CD4-positive, alpha-beta T cell (primary cell): ENCODE measurements around the gene SLC25A39. TPM values are rescaled to one million over a fixed set of nuclear protein-coding genes. Genes with fewer than 3 reads are reported as not detected.

Experiments
- ATAC-seq: fragments of 200-7000 bp; cut with Tn5 transposase; one replicate; pipeline ENCODE4 v1.10.0; 2022; ENCODE audit warnings: mild to moderate bottlenecking; ENCODE audit not compliant: poor library complexity
- CTCF ChIA-PET: fragments of 350-600 bp; sonication (Branson Sonifier 250); formaldehyde crosslinking; loops from one replicate; lab custom pipeline; 2021; ENCODE audit warnings: antibody characterized with exemption, inconsistent platforms; lab: Charles Lee
- POLR2A ChIA-PET: fragments of 350-600 bp; sonication (Branson Sonifier 250); formaldehyde crosslinking; loops from one replicate; lab custom pipeline; 2021; ENCODE audit warnings: antibody characterized with exemption, inconsistent platforms; lab: Charles Lee
- DNase-seq, 14 experiments: peaks; one replicate each; pipeline ENCODE4 v3.0.0-alpha.2; 2013 to 2020; ENCODE audit warnings: mixed read lengths in 2 of 14
- H3K27ac ChIP-seq, 2 donors: one replicate each; pipeline versions ENCODE4 v1.5.1 to v1.7.0; 2013; ENCODE audit warnings: low read length in 2 of 2, low read depth in 1 of 2, mild to moderate bottlenecking in 1 of 2
- H3K27me3 ChIP-seq, 2 experiments: 1 replicate in 1 of 2; 2 replicates in 1 of 2; pipeline versions ENCODE4 v1.6.1 to v1.7.0; 2013; ENCODE audit warnings: low read length in 2 of 2, control low read depth in 1 of 2, mild to moderate bottlenecking in 1 of 2, moderate library complexity in 1 of 2; ENCODE audit not compliant: insufficient read depth in 2 of 2, control insufficient read depth in 1 of 2
- H3K36me3 ChIP-seq: one replicate; pipeline ENCODE4 v1.6.1; 2013; ENCODE audit warnings: low read length, control low read depth; ENCODE audit not compliant: insufficient read depth
- H3K4me1 ChIP-seq: one replicate; pipeline ENCODE4 v1.6.1; 2013; ENCODE audit warnings: low read length, control low read depth; ENCODE audit not compliant: insufficient read depth
- H3K4me3 ChIP-seq: one replicate; pipeline ENCODE4 v1.5.1; 2013; ENCODE audit warnings: mild to moderate bottlenecking, low read length, moderate library complexity
- H3K9me3 ChIP-seq, 2 experiments: 1 replicate in 1 of 2; 2 replicates in 1 of 2; pipeline versions ENCODE4 v1.6.1 to v1.7.0; 2013; ENCODE audit warnings: low read length in 2 of 2, mild to moderate bottlenecking in 2 of 2, control low read depth in 1 of 2, moderate library complexity in 1 of 2; ENCODE audit not compliant: control insufficient read depth in 1 of 2, insufficient read depth in 1 of 2
- H3K27ac Mint-ChIP-seq: one replicate; pipeline ENCODE4 v1.8.0; 2020; ENCODE audit warnings: mixed read lengths
- H3K27me3 Mint-ChIP-seq: one replicate; pipeline ENCODE4 v1.8.0; 2021; ENCODE audit warnings: mixed read lengths
- H3K36me3 Mint-ChIP-seq: one replicate; pipeline ENCODE4 v1.8.0; 2021; ENCODE audit warnings: low read depth, mixed read lengths
- H3K4me1 Mint-ChIP-seq: one replicate; pipeline ENCODE4 v1.8.0; 2021; ENCODE audit warnings: low read depth, mixed read lengths
- H3K4me3 Mint-ChIP-seq: one replicate; pipeline ENCODE4 v1.8.0; 2020; ENCODE audit warnings: mild to moderate bottlenecking, mixed read lengths
- H3K9me3 Mint-ChIP-seq: one replicate; pipeline ENCODE4 v1.8.0; 2020; ENCODE audit warnings: mixed read lengths
- CTCF ChIP-seq: fragments of 200-600 bp; IDR thresholded peaks from one replicate; pipeline ENCODE4 v1.8.0; 2022; ENCODE audit warnings: antibody characterized with exemption, mild to moderate bottlenecking
- intact Hi-C, 2 experiments: fragments of 100-400 bp; cut with DNase I in 1 of 2; cut with micrococcal nuclease in 1 of 2; formaldehyde crosslinking; loops; one replicate each; pipeline versions ENCODE4 v1.15.1 to v1.9.0; 2023 to 2025; cut with DNase I, micrococcal nuclease
- total RNA-seq, 174 experiments: library from RNA in 2 of 174; stranded (reverse) in 2 of 174; gene quantifications; one replicate each; pipeline ENCODE4 v1.2.3 and lab custom pipeline; 2021 to 2026

The SLC25A39 gene
- total RNA-seq, 2 experiments from 2014 or later, result 55.5 to 65.5 TPM

GRCh38 chr17:44352828-44353671 is 28.4 kb upstream of the SLC25A39 start:
- POLR2A ChIA-PET, result interaction anchor here (0.5 to 4.6 kb wide), 6 partner anchors 8 to 985 kb away, joined by 3 to 38 read pairs (median 9); partner anchors contain the start of genes FAM171A2, GRN and UBTF

GRCh38 chr17:44351961-44352827 is 27.6 kb upstream of the SLC25A39 start:
- peaks cover 4% of the 10 kb centered on the region for H3K27me3 Mint-ChIP-seq
- H3K4me3 Mint-ChIP-seq, result peak overlapping the region; percentile 59
- no peak for ATAC-seq
- Histone ChIP-seq H3K4me3 (no peak overlapping the region), H3K9me3 (no peaks in the 10 kb centered on the region), H3K4me1 (peaks cover 18% of the 10 kb centered on the region), H3K27ac (no peak overlapping the region), H3K36me3 (peaks cover 11% of the 10 kb centered on the region), H3K27me3 (no peaks in the 10 kb centered on the region)
- H3K9me3 Mint-ChIP-seq, result no peaks in the 10 kb centered on the region
- ChIA-PET CTCF (interaction anchor here (1.1 to 1.3 kb wide), 2 partner anchors 11 to 142 kb away, joined by 3 read pairs; partner anchors contain the start of gene FAM171A2), POLR2A (interaction anchor here (1.0 to 4.6 kb wide), 3 partner anchors 25 to 133 kb away, joined by 3 to 38 read pairs (median 4); partner anchors contain the start of gene UBTF)
- intact Hi-C loops, result no loop called here
- no peak overlapping the region for H3K27ac Mint-ChIP-seq
- no peak for TF ChIP-seq CTCF
- DNase-seq, result peak in 1 of 14 experiments; percentile 25
- H3K36me3 Mint-ChIP-seq, result no peaks in the 10 kb centered on the region
- peaks cover 10% of the 10 kb centered on the region for H3K4me1 Mint-ChIP-seq

More at GRCh38 chr17:44352828-44353671, 28.4 kb upstream of the SLC25A39 start:
- TF ChIP-seq CTCF, result no peak
- Histone ChIP-seq H3K27ac (no peak overlapping the region), H3K4me1 (peaks cover 18% of the 10 kb centered on the region), H3K36me3 (peaks cover 11% of the 10 kb centered on the region), H3K4me3 (no peak overlapping the region), H3K27me3 (no peaks in the 10 kb centered on the region), H3K9me3 (no peaks in the 10 kb centered on the region)
- DNase-seq, result no peak
- peak overlapping the region; percentile 59 for H3K4me3 Mint-ChIP-seq
- no peaks in the 10 kb centered on the region for H3K9me3 Mint-ChIP-seq
- peaks cover 10% of the 10 kb centered on the region for H3K4me1 Mint-ChIP-seq
- intact Hi-C loops, result no loop called here
- no peak overlapping the region for H3K27ac Mint-ChIP-seq
- H3K36me3 Mint-ChIP-seq, result no peaks in the 10 kb centered on the region
- ATAC-seq, result no peak
- CTCF ChIA-PET, result interaction anchor here (1.3 to 2.8 kb wide), 2 partner anchors 10 to 143 kb away, joined by 3 to 10 read pairs; partner anchors contain the start of gene FAM171A2
- H3K27me3 Mint-ChIP-seq, result peaks cover 4% of the 10 kb centered on the region

- no peak overlapping the region for H3K27ac Mint-ChIP-seq
- no peaks in the 10 kb centered on the region for H3K9me3 Mint-ChIP-seq
- ChIA-PET CTCF (interaction anchor here (1.1 to 1.3 kb wide), 2 partner anchors 10 to 142 kb away, joined by 3 read pairs; no protein-coding TSS in a partner anchor), POLR2A (interaction anchor here (1.7 kb wide), 1 partner anchor 24 kb away, joined by 6 read pairs; no protein-coding TSS in a partner anchor)
- peaks cover 19% of the 10 kb centered on the region for H3K4me1 ChIP-seq
- peaks cover 4% of the 10 kb centered on the region for H3K27me3 Mint-ChIP-seq
- no peak overlapping the region for H3K4me3 ChIP-seq
- no peaks in the 10 kb centered on the region for H3K36me3 Mint-ChIP-seq
- no peak overlapping the region for H3K4me3 Mint-ChIP-seq
- no peaks in the 10 kb centered on the region for H3K27me3 ChIP-seq
- H3K9me3 ChIP-seq, result no peaks in the 10 kb centered on the region
- DNase-seq, result peak in 1 of 14 experiments; percentile 23
- intact Hi-C loops, result no loop called here
- peaks cover 11% of the 10 kb centered on the region for H3K36me3 ChIP-seq
- ATAC-seq, result no peak
- H3K27ac ChIP-seq, result no peak overlapping the region
- peaks cover 10% of the 10 kb centered on the region for H3K4me1 Mint-ChIP-seq
- TF ChIP-seq CTCF, result no peak
These were observed 26.8 kb upstream of the SLC25A39 start for GRCh38 chr17:44351464-44351863.
